Esophagus muscularis mucosa (tissue), 4 donors: Measurements from ENCODE around the gene C5AR2.
A peak's percentile ranks its signal among the peaks of the same experiment; 100 is the strongest.

Source experiments
- EP300 ChIP-seq: sonication (generic); formaldehyde crosslinking; IDR thresholded peaks from one replicate; pipeline ENCODE4 v1.6.1; 2017; ENCODE audit warnings: antibody characterized with exemption
- POLR2A ChIP-seq: fragments of 450-650 bp; IDR thresholded peaks from one replicate; pipeline ENCODE4 v1.6.1; 2017; ENCODE audit warnings: antibody characterized with exemption, moderate library complexity, mild to moderate bottlenecking, low read depth
- POLR2AphosphoS5 ChIP-seq, 2 donors: sonication (generic); formaldehyde crosslinking; IDR thresholded peaks; one replicate each; pipeline ENCODE4 v1.6.1; 2017; ENCODE audit warnings: antibody characterized with exemption in 2 of 2
- TF ChIP-seq, protein P1 (sequence below), 3 experiments: fragments of 200-600 bp in 2 of 3; fragments of 450-650 bp in 1 of 3; sonication (generic) in 2 of 3; IDR thresholded peaks; one replicate each; pipeline ENCODE4 v1.5.1; 2017 to 2019; ENCODE audit warnings: antibody characterized with exemption in 3 of 3, mild to moderate bottlenecking in 2 of 3, moderate library complexity in 1 of 3

DNA sequence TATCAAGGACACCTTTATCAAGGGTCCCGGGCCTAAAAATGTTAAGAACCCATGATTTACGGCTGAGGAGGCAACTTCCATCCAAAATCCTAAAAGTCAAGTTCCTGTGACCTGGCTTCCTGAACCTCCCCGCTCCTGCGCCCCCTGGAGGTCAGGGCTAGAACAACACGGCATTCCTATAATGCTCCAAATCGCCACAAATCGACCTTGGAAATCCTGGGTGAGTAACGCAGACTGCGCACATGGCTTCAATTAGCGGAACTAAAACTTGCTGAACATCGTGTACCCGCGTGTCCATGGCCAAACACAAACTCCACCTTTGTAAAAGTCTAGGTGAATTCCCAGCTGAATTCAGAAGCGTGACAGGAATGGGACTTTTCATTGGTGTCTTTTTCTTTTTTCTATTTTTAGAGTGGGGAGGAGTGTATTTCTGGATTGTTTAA, 26.6 kb upstream of the C5AR2 start:
- TF ChIP-seq, protein P1, sequence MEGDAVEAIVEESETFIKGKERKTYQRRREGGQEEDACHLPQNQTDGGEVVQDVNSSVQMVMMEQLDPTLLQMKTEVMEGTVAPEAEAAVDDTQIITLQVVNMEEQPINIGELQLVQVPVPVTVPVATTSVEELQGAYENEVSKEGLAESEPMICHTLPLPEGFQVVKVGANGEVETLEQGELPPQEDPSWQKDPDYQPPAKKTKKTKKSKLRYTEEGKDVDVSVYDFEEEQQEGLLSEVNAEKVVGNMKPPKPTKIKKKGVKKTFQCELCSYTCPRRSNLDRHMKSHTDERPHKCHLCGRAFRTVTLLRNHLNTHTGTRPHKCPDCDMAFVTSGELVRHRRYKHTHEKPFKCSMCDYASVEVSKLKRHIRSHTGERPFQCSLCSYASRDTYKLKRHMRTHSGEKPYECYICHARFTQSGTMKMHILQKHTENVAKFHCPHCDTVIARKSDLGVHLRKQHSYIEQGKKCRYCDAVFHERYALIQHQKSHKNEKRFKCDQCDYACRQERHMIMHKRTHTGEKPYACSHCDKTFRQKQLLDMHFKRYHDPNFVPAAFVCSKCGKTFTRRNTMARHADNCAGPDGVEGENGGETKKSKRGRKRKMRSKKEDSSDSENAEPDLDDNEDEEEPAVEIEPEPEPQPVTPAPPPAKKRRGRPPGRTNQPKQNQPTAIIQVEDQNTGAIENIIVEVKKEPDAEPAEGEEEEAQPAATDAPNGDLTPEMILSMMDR (IDR thresholded peaks at IDR 0.05): peak; percentile 87 to 96 (median 87)
- TF ChIP-seq POLR2AphosphoS5 (IDR thresholded peaks at IDR 0.05): peak in 1 of 2 donors; percentile 59
- no peak for TF ChIP-seq POLR2A
- TF ChIP-seq EP300: no peak
